IMR-90 (cell line): ENCODE measurements around the gene HSD3B2. TPM values are rescaled to one million over a fixed set of nuclear protein-coding genes. Genes with fewer than 3 reads are reported as not detected.

Source experiments
- ATAC-seq: fragments of 200-7000 bp; cut with Tn5 transposase; 2 replicates; pipeline ENCODE4 v1.9.1; 2020; ENCODE audit warnings: low read depth, mild to moderate bottlenecking, moderate library complexity
- BruUV-seq: library from RNA; stranded (reverse); fragments of 400-500 nt; replicated peaks from 2 replicates; lab custom pipeline; 2021; lab: Mats Ljungman, UMichigan
- CTCF ChIA-PET: fragments of 300-600 bp; formaldehyde crosslinking; extraction: SDS; loops from one replicate; lab custom pipeline; 2021; ENCODE audit warnings: antibody characterized with exemption; lab: Yijun Ruan, JAX
- POLR2A ChIA-PET: fragments of 300-600 bp; sonication (Branson Sonifier 250); formaldehyde crosslinking; loops from one replicate; lab custom pipeline; 2022; ENCODE audit warnings: antibody characterized with exemption; ENCODE audit not compliant: unreplicated experiment; lab: Charles Lee
- DNase-seq: peaks from one replicate; pipeline ENCODE4 v3.0.0; 2013
- H2AFZ ChIP-seq: replicated peaks from 2 replicates; pipeline ENCODE3; 2013; ENCODE audit warnings: low read length, mild to moderate bottlenecking; ENCODE audit not compliant: poor library complexity
- H2AK5ac ChIP-seq: 2 replicates; pipeline ENCODE4 v1.6.1; 2013; ENCODE audit warnings: low read depth, low read length, inconsistent platforms
- H2AK9ac ChIP-seq: replicated peaks from 2 replicates; pipeline ENCODE3; 2013; ENCODE audit warnings: mild to moderate bottlenecking, low read depth, low read length, moderate library complexity; ENCODE audit not compliant: poor library complexity
- H2BK120ac ChIP-seq: 2 replicates; pipeline ENCODE4 v1.6.1; 2013; ENCODE audit warnings: low read depth, low read length, inconsistent platforms
- H2BK15ac ChIP-seq: 3 replicates; pipeline ENCODE4 v1.6.1; 2013; ENCODE audit warnings: low read depth, low read length, inconsistent platforms
- H2BK20ac ChIP-seq: 2 replicates; pipeline ENCODE4 v1.6.1; 2013; ENCODE audit warnings: low read depth, mild to moderate bottlenecking, inconsistent platforms, low read length, moderate library complexity
- H2BK5ac ChIP-seq: 2 replicates; pipeline ENCODE4 v1.6.1; 2013; ENCODE audit warnings: mild to moderate bottlenecking, low read depth, low read length, inconsistent platforms; ENCODE audit not compliant: poor library complexity, severe bottlenecking
- H3K14ac ChIP-seq: replicated peaks from 2 replicates; pipeline ENCODE4 v1.6.1; 2013; ENCODE audit warnings: low read depth, low read length, inconsistent platforms
- H3K18ac ChIP-seq: 2 replicates; pipeline ENCODE4 v1.6.1; 2013; ENCODE audit warnings: low read depth, low read length, control low read depth
- H3K23ac ChIP-seq: 2 replicates; pipeline ENCODE4 v1.6.1; 2013; ENCODE audit warnings: low read depth, low read length, inconsistent platforms
- H3K27ac ChIP-seq: 2 replicates; pipeline ENCODE4 v1.5.1; 2013; ENCODE audit warnings: mild to moderate bottlenecking, control low read depth, low read length; ENCODE audit not compliant: insufficient read depth
- H3K27me3 ChIP-seq: 2 replicates; pipeline ENCODE4 v1.6.1; 2013; ENCODE audit warnings: low read length; ENCODE audit not compliant: control insufficient read depth, insufficient read depth
- H3K36me3 ChIP-seq: 2 replicates; pipeline ENCODE4 v1.6.1; 2013; ENCODE audit warnings: low read length, mixed read lengths; ENCODE audit not compliant: control insufficient read depth, insufficient read depth
- H3K4ac ChIP-seq: 2 replicates; pipeline ENCODE4 v1.6.1; 2013; ENCODE audit warnings: low read depth, low read length, inconsistent platforms
- H3K4me1 ChIP-seq: 2 replicates; pipeline ENCODE4 v1.6.1; 2013; ENCODE audit warnings: low read length, mixed read lengths; ENCODE audit not compliant: control insufficient read depth, insufficient read depth
- H3K4me2 ChIP-seq: 2 replicates; pipeline ENCODE4 v1.6.1; 2013; ENCODE audit warnings: low read depth, mild to moderate bottlenecking, control low read depth, low read length, moderate library complexity
- H3K4me3 ChIP-seq: 2 replicates; pipeline ENCODE4 v1.5.1; 2013; ENCODE audit warnings: low read depth, mild to moderate bottlenecking, control low read depth, low read length, moderate library complexity; ENCODE audit not compliant: insufficient read depth
- H3K56ac ChIP-seq: 2 replicates; pipeline ENCODE4 v1.6.1; 2013; ENCODE audit warnings: low read length, inconsistent platforms; ENCODE audit not compliant: insufficient read depth; ENCODE audit errors: extremely low read depth
- H3K79me1 ChIP-seq, 2 experiments: 2 replicates each; pipeline ENCODE4 v1.6.1; 2013; ENCODE audit warnings: low read length in 2 of 2, inconsistent platforms in 1 of 2, low read depth in 1 of 2
- H3K9ac ChIP-seq: 2 replicates; pipeline ENCODE4 v1.6.1; 2013; ENCODE audit warnings: low read depth, low read length, control low read depth
- H3K9me1 ChIP-seq: 2 replicates; pipeline ENCODE4 v1.6.1; 2013; ENCODE audit warnings: low read length, inconsistent platforms; ENCODE audit not compliant: insufficient read depth
- H3K9me3 ChIP-seq: 2 replicates; pipeline ENCODE4 v1.6.1; 2013; ENCODE audit warnings: low read length; ENCODE audit not compliant: control insufficient read depth, insufficient read depth
- H4K20me1 ChIP-seq: 2 replicates; pipeline ENCODE4 v1.6.1; 2013; ENCODE audit warnings: low read length, inconsistent platforms; ENCODE audit not compliant: insufficient read depth
- H4K5ac ChIP-seq: 2 replicates; pipeline ENCODE4 v1.6.1; 2013; ENCODE audit warnings: mild to moderate bottlenecking, low read depth, low read length, control low read depth
- H4K8ac ChIP-seq, 2 experiments: 2 replicates each; pipeline ENCODE4 v1.6.1; 2013; ENCODE audit warnings: low read depth in 2 of 2, low read length in 2 of 2, control low read depth in 1 of 2, inconsistent platforms in 1 of 2
- H4K91ac ChIP-seq: 2 replicates; pipeline ENCODE4 v1.6.1; 2013; ENCODE audit warnings: low read depth, low read length, inconsistent platforms; ENCODE audit not compliant: insufficient read depth
- BHLHE40 ChIP-seq: fragments of 150-350 bp; IDR thresholded peaks from 2 replicates; pipeline ENCODE4 v1.6.1; 2016; ENCODE audit warnings: mild to moderate bottlenecking, low read depth, low read length
- CEBPB ChIP-seq: IDR thresholded peaks from 2 replicates; pipeline ENCODE4 v1.6.1; 2012; ENCODE audit warnings: low read depth, low read length, improper control_type of control experiment
- CHD1 ChIP-seq: IDR thresholded peaks from 2 replicates; pipeline ENCODE4 v1.6.1; 2012; ENCODE audit warnings: low read depth, low read length, improper control_type of control experiment
- CTCF ChIP-seq: conservative IDR thresholded peaks from 2 replicates; pipeline ENCODE4 v1.5.1; 2012; ENCODE audit warnings: mild to moderate bottlenecking, low read depth, low read length, improper control_type of control experiment
- ELK1 ChIP-seq: fragments of 150-350 bp; IDR thresholded peaks from 2 replicates; pipeline ENCODE4 v1.6.1; 2016; ENCODE audit warnings: low read depth, mild to moderate bottlenecking, low read length, moderate library complexity, borderline replicate concordance
- FOS ChIP-seq: fragments of 150-350 bp; IDR thresholded peaks from 2 replicates; pipeline ENCODE4 v1.6.1; 2016; ENCODE audit warnings: low read depth, low read length
- MAFK ChIP-seq: IDR thresholded peaks from 2 replicates; pipeline ENCODE4 v1.6.1; 2012; ENCODE audit warnings: low read depth, low read length, improper control_type of control experiment
- MAZ ChIP-seq: IDR thresholded peaks from 2 replicates; pipeline ENCODE4 v1.6.1; 2012; ENCODE audit warnings: low read depth, mild to moderate bottlenecking, low read length, improper control_type of control experiment, moderate library complexity, borderline replicate concordance
- MXI1 ChIP-seq: IDR thresholded peaks from 2 replicates; pipeline ENCODE4 v1.6.1; 2012; ENCODE audit warnings: low read depth, mild to moderate bottlenecking, low read length, moderate library complexity, borderline replicate concordance
- NFE2L2 ChIP-seq: fragments of 150-350 bp; IDR thresholded peaks from 2 replicates; pipeline ENCODE4 v1.6.1; 2016; ENCODE audit warnings: low read depth, mild to moderate bottlenecking, low read length
- POLR2A ChIP-seq: IDR thresholded peaks from 2 replicates; pipeline ENCODE4 v1.6.1; 2012; ENCODE audit warnings: mild to moderate bottlenecking, low read depth, low read length
- RAD21 ChIP-seq: IDR thresholded peaks from 2 replicates; pipeline ENCODE4 v1.6.1; 2012; ENCODE audit warnings: low read length, improper control_type of control experiment
- RCOR1 ChIP-seq: IDR thresholded peaks from 2 replicates; pipeline ENCODE4 v1.6.1; 2012; ENCODE audit warnings: mild to moderate bottlenecking, low read length, improper control_type of control experiment; ENCODE audit not compliant: insufficient replicate concordance
- RFX5 ChIP-seq: IDR thresholded peaks from 2 replicates; pipeline ENCODE4 v1.8.0; 2012; ENCODE audit warnings: low read depth, mild to moderate bottlenecking, low read length, moderate library complexity
- SMC3 ChIP-seq: fragments of 150-350 bp; IDR thresholded peaks from 2 replicates; pipeline ENCODE4 v1.6.1; 2016; ENCODE audit warnings: low read depth, mild to moderate bottlenecking, antibody characterized with exemption, low read length, moderate library complexity
- USF2 ChIP-seq: fragments of 150-350 bp; IDR thresholded peaks from 2 replicates; pipeline ENCODE4 v1.6.1; 2017; ENCODE audit warnings: mild to moderate bottlenecking, antibody characterized with exemption, low read length, low read depth
- WGBS, 2 experiments: methylation state at CpG; one replicate each; pipeline versions ENCODE4 v1.1.5 to v1.1.7; 2013; ENCODE audit warnings: missing lambda C conversion rate in 2 of 2; ENCODE audit not compliant: insufficient read length in 1 of 2; ENCODE audit errors: extremely low coverage in 2 of 2; 5-methylcytosine and 5-hydroxymethylcytosine counted together
- dilution Hi-C: fragments of 300-500 bp; cut with HindIII; formaldehyde crosslinking; loops from one replicate; pipeline ENCODE4 v1.14.3; 2018; ENCODE audit warnings: low sequenced_read_pairs; ENCODE audit not compliant: unreplicated experiment
- in situ Hi-C: fragments of 300-500 bp; cut with MboI; formaldehyde crosslinking; loops from 3 replicates; pipeline ENCODE4 v1.14.3; 2019; ENCODE audit warnings: low sequenced_read_pairs, inconsistent platforms, mixed read lengths
- intact Hi-C: fragments of 100-400 bp; cut with micrococcal nuclease; formaldehyde crosslinking; loops from 2 replicates; pipeline ENCODE4 v1.10.0; 2022
- polyA plus RNA-seq, 3 experiments: library from polyadenylated mRNA; depleted of rRNA; stranded (reverse); fragments of >200 nt; gene quantifications; 2 replicates each; pipeline ENCODE4 v1.2.3, GENCODE V29; 2012; ENCODE audit warnings: low replicate concordance in 1 of 3
- total RNA-seq: library from RNA; depleted of rRNA; stranded (reverse); fragments of >200 nt; gene quantifications from 2 replicates; pipeline ENCODE4 v1.2.3, GENCODE V29; 2012

HSD3B2 gene
- total and polyA plus RNA-seq, 2 of the 4 experiments (the other 2 are of a cell fraction) = not detected

- no peak for TF ChIP-seq CEBPB
- no peak for TF ChIP-seq ELK1
- no peak for TF ChIP-seq RAD21
- no peak for TF ChIP-seq MAZ
- no peak for TF ChIP-seq BHLHE40
- TF ChIP-seq FOS = no peak
- TF ChIP-seq NFE2L2 = no peak
- TF ChIP-seq MAFK = no peak
- no peak for TF ChIP-seq MXI1
- no peak for TF ChIP-seq SMC3
- TF ChIP-seq CTCF = no peak
- TF ChIP-seq POLR2A = no peak
- TF ChIP-seq RFX5 = no peak
- no peak for TF ChIP-seq USF2
- no peak for TF ChIP-seq CHD1
- no peak for TF ChIP-seq RCOR1
- H3K27ac ChIP-seq = no peak overlapping the region
- H2BK15ac ChIP-seq = no peak overlapping the region
- no peak overlapping the region for H2AFZ ChIP-seq
- no peak overlapping the region for H4K5ac ChIP-seq
- H3K14ac ChIP-seq = no peak overlapping the region
- dilution Hi-C loops = no loop called here
- H3K36me3 ChIP-seq = no peaks in the 10 kb centered on the region
- no TSS peak for BruUV-seq
- no peak overlapping the region for H2BK120ac ChIP-seq
- H3K4me3 ChIP-seq = no peak overlapping the region
- no peak overlapping the region for H3K9ac ChIP-seq
- H4K20me1 ChIP-seq = no peaks in the 10 kb centered on the region
- WGBS, 2 experiments = no CpG with 5 or more reads among the region's 2 CpGs
- H3K4me2 ChIP-seq = no peak overlapping the region
- H2BK20ac ChIP-seq = no peak overlapping the region
- ATAC-seq (no peak), DNase-seq (no peak)
- no peak overlapping the region for H3K4ac ChIP-seq
- H3K18ac ChIP-seq = no peak overlapping the region
- intact Hi-C loops = no loop called here
- CTCF ChIA-PET = no interaction called here
- no peaks in the 10 kb centered on the region for H3K4me1 ChIP-seq
- no peak overlapping the region for H3K56ac ChIP-seq
- no peak overlapping the region for H2BK5ac ChIP-seq
- H3K27me3 ChIP-seq = no peaks in the 10 kb centered on the region
- no peak overlapping the region for H2AK9ac ChIP-seq
- no peak overlapping the region for H3K23ac ChIP-seq
- H2AK5ac ChIP-seq = no peak overlapping the region
- no peak overlapping the region for H4K8ac ChIP-seq
- no peaks in the 10 kb centered on the region for H3K9me3 ChIP-seq
- POLR2A ChIA-PET = no interaction called here
- no peak overlapping the region for H4K91ac ChIP-seq
- H3K79me1 ChIP-seq = no peaks in the 10 kb centered on the region
- in situ Hi-C loops = no loop called here
- no peaks in the 10 kb centered on the region for H3K9me1 ChIP-seq
These were observed 51.5 kb downstream of the HSD3B2 start for GRCh38 chr1:119466445-119466844.
